Activated CD8-positive, alpha-beta T cell treated with anti-CD3 and anti-CD28 coated beads for 36 hours (primary cell): Measurements from ENCODE around the gene SELP. TPM values are rescaled to one million over a fixed set of nuclear protein-coding genes. Genes with fewer than 3 reads are reported as not detected.

Experiments used
- ATAC-seq: fragments of 200-7000 bp; cut with Tn5 transposase; one replicate; pipeline ENCODE4 v1.10.0; 2021; ENCODE audit warnings: mild to moderate bottlenecking, moderate library complexity
- CTCF ChIA-PET: fragments of 350-600 bp; sonication (Branson Sonifier 250); formaldehyde crosslinking; loops from one replicate; lab custom pipeline; 2021; ENCODE audit warnings: antibody characterized with exemption; lab: Charles Lee
- POLR2A ChIA-PET: fragments of 350-600 bp; sonication (Branson Sonifier 250); formaldehyde crosslinking; loops from one replicate; lab custom pipeline; 2021; ENCODE audit warnings: antibody characterized with exemption; lab: Charles Lee
- DNase-seq: peaks from one replicate; pipeline ENCODE4 v3.0.0-alpha.2; 2020
- H3K27ac Mint-ChIP-seq: one replicate; pipeline ENCODE4 v1.8.0; 2021; ENCODE audit warnings: mild to moderate bottlenecking, mixed read lengths
- H3K27me3 Mint-ChIP-seq: one replicate; pipeline ENCODE4 v1.8.0; 2021; ENCODE audit warnings: mixed read lengths
- H3K36me3 Mint-ChIP-seq: one replicate; pipeline ENCODE4 v1.8.0; 2021; ENCODE audit warnings: low read depth, mixed read lengths
- H3K4me1 Mint-ChIP-seq: one replicate; pipeline ENCODE4 v1.8.0; 2021; ENCODE audit warnings: low read depth, mixed read lengths
- H3K4me3 Mint-ChIP-seq: one replicate; pipeline ENCODE4 v1.8.0; 2021; ENCODE audit warnings: mild to moderate bottlenecking, moderate library complexity, mixed read lengths
- H3K9me3 Mint-ChIP-seq: one replicate; pipeline ENCODE4 v1.8.0; 2021; ENCODE audit warnings: mixed read lengths
- CTCF ChIP-seq: fragments of 200-600 bp; IDR thresholded peaks from one replicate; pipeline ENCODE4 v1.8.0; 2022; ENCODE audit warnings: antibody characterized with exemption, mild to moderate bottlenecking
- intact Hi-C: fragments of 100-400 bp; cut with micrococcal nuclease; formaldehyde crosslinking; loops from one replicate; pipeline ENCODE4 v1.10.0; 2022
- total RNA-seq, 2 experiments: library from RNA; stranded (reverse); gene quantifications; one replicate each; pipeline ENCODE4 v1.2.3, GENCODE V29; 2021

The SELP gene
- total RNA-seq, 2 experiments from 2014 or later: 0.50 to 0.81 TPM

GRCh38 chr1:169595764-169596711 lies 33.9 kb downstream of the SELP start:
- H3K9me3 Mint-ChIP-seq: no peaks in the 10 kb centered on the region
- ChIA-PET POLR2A (interaction anchor here (1.4 kb wide), 1 partner anchor 10 kb away, joined by 3 read pairs; the partner anchor contains the start of gene F5), CTCF (interaction anchor here (0.8 to 6.3 kb wide), 11 partner anchors 10 to 214 kb away, joined by 3 to 45 read pairs (median 4); partner anchors contain the start of gene F5)
- H3K36me3 Mint-ChIP-seq: no peaks in the 10 kb centered on the region
- no peak for TF ChIP-seq CTCF
- no peak overlapping the region for H3K4me3 Mint-ChIP-seq
- peak; percentile 64 for DNase-seq
- H3K27me3 Mint-ChIP-seq: no peaks in the 10 kb centered on the region
- peaks cover 55% of the 10 kb centered on the region for H3K4me1 Mint-ChIP-seq
- intact Hi-C loops: loop anchor here (2.0 kb wide), 1 partner anchor 109 kb away; no protein-coding TSS in a partner anchor
- peak; percentile 42 for ATAC-seq
- no peak overlapping the region for H3K27ac Mint-ChIP-seq

GRCh38 chr1:169594391-169594790 lies 35.5 kb downstream of the SELP start:
- peaks cover 64% of the 10 kb centered on the region for H3K4me1 Mint-ChIP-seq
- no peak for TF ChIP-seq CTCF
- peak; percentile 93 for ATAC-seq
- H3K27ac Mint-ChIP-seq: peak overlapping the region; percentile 82
- CTCF ChIA-PET: interaction anchor here (1.1 to 6.3 kb wide), 7 partner anchors 8 to 118 kb away, joined by 3 to 45 read pairs (median 4); partner anchors contain the start of gene F5
- no peaks in the 10 kb centered on the region for H3K9me3 Mint-ChIP-seq
- intact Hi-C loops: loop anchor here (2.0 kb wide), 1 partner anchor 110 kb away; no protein-coding TSS in a partner anchor
- H3K36me3 Mint-ChIP-seq: no peaks in the 10 kb centered on the region
- H3K27me3 Mint-ChIP-seq: no peaks in the 10 kb centered on the region
- peak; percentile 74 for DNase-seq
- POLR2A ChIA-PET: interaction anchor here (1.2 kb wide), 1 partner anchor 114 kb away, joined by 3 read pairs; no protein-coding TSS in a partner anchor
- peak overlapping the region; percentile 55 for H3K4me3 Mint-ChIP-seq

GRCh38 chr1:169590932-169591331 lies 39.0 kb downstream of the SELP start:
- H3K27ac Mint-ChIP-seq: no peak overlapping the region
- no peak for ATAC-seq
- no peak for TF ChIP-seq CTCF
- peaks cover 92% of the 10 kb centered on the region for H3K4me1 Mint-ChIP-seq
- H3K4me3 Mint-ChIP-seq: no peak overlapping the region
- no peaks in the 10 kb centered on the region for H3K9me3 Mint-ChIP-seq
- ChIA-PET CTCF (interaction anchor here (6.3 kb wide), 1 partner anchor 122 kb away, joined by 45 read pairs; no protein-coding TSS in a partner anchor), POLR2A (no interaction called here)
- intact Hi-C loops: no loop called here
- no peaks in the 10 kb centered on the region for H3K27me3 Mint-ChIP-seq
- DNase-seq: peak; percentile 6
- H3K36me3 Mint-ChIP-seq: no peaks in the 10 kb centered on the region

GRCh38 chr1:169588785-169589485 lies 41.0 kb downstream of the SELP start:
- peak overlapping the region; percentile 69 for H3K27ac Mint-ChIP-seq
- intact Hi-C loops: loop anchor here (5.0 kb wide), 3 partner anchors 102 to 123 kb away; partner anchors contain the start of genes SELL and SLC19A2
- H3K27me3 Mint-ChIP-seq: no peaks in the 10 kb centered on the region
- peaks cover 81% of the 10 kb centered on the region for H3K4me1 Mint-ChIP-seq
- CTCF ChIA-PET: interaction anchor here (1.1 to 2.1 kb wide), 3 partner anchors 110 to 123 kb away, joined by 3 to 13 read pairs (median 3); no protein-coding TSS in a partner anchor
- peak overlapping the region; percentile 9 for H3K4me3 Mint-ChIP-seq
- POLR2A ChIA-PET: interaction anchor here (1.0 kb wide), 1 partner anchor 123 kb away, joined by 4 read pairs; no protein-coding TSS in a partner anchor
- H3K36me3 Mint-ChIP-seq: no peaks in the 10 kb centered on the region
- H3K9me3 Mint-ChIP-seq: no peaks in the 10 kb centered on the region
- DNase-seq (peak; percentile 53), ATAC-seq (peak; percentile 52)
- TF ChIP-seq CTCF: no peak
